GM12878 (cell line): ENCODE results near the gene IFNA2. TPM values are rescaled to one million over a fixed set of nuclear protein-coding genes. Genes with fewer than 3 reads are reported as not detected.

Source experiments
- BACH1 ChIP-seq: fragments of 450-650 bp; IDR thresholded peaks from 2 replicates; pipeline ENCODE4 v1.6.1; 2017; ENCODE audit warnings: mild to moderate bottlenecking, borderline replicate concordance
- CHD2 ChIP-seq: IDR thresholded peaks from 2 replicates; pipeline ENCODE4 v1.6.1; 2011; ENCODE audit warnings: low read depth, low read length, improper control_type of control experiment, borderline replicate concordance
- CREB1 ChIP-seq: IDR thresholded peaks from 2 replicates; pipeline ENCODE4 v1.6.1; 2012; ENCODE audit warnings: low read depth, mild to moderate bottlenecking, inconsistent platforms
- IKZF2 ChIP-seq, 2 experiments: fragments of 450-650 bp; IDR thresholded peaks; 2 replicates each; pipeline ENCODE4 v1.6.1; 2017; ENCODE audit warnings: mild to moderate bottlenecking in 2 of 2, moderate library complexity in 2 of 2
- MEF2B ChIP-seq: fragments of 450-650 bp; IDR thresholded peaks from 2 replicates; pipeline ENCODE4 v1.6.1; 2018; ENCODE audit warnings: mild to moderate bottlenecking, moderate library complexity; ENCODE audit not compliant: partially characterized antibody, poor library complexity, severe bottlenecking
- MLLT1 ChIP-seq: fragments of 450-650 bp; IDR thresholded peaks from 2 replicates; pipeline ENCODE4 v1.6.1; 2016; ENCODE audit warnings: mild to moderate bottlenecking
- MYC ChIP-seq: IDR thresholded peaks from 2 replicates; pipeline ENCODE4 v1.6.1; 2011; ENCODE audit warnings: mild to moderate bottlenecking, low read length, moderate library complexity, inconsistent platforms; ENCODE audit not compliant: insufficient read depth, insufficient replicate concordance, insufficient read length, severe bottlenecking
- NFXL1 ChIP-seq: fragments of 450-650 bp; IDR thresholded peaks from 2 replicates; pipeline ENCODE4 v1.6.1; 2017; ENCODE audit warnings: antibody characterized with exemption, mild to moderate bottlenecking, borderline replicate concordance
- NKRF ChIP-seq: fragments of 450-650 bp; conservative IDR thresholded peaks from 2 replicates; pipeline ENCODE4 v1.6.1; 2017; ENCODE audit warnings: mild to moderate bottlenecking, moderate library complexity
- POLR2AphosphoS5 ChIP-seq: IDR thresholded peaks from 2 replicates; pipeline ENCODE4 v1.6.1; 2011; ENCODE audit warnings: mild to moderate bottlenecking, low read length, inconsistent platforms
- POU2F2 ChIP-seq: IDR thresholded peaks from 3 replicates; pipeline ENCODE4 v1.6.1; 2011; ENCODE audit warnings: low read depth, mild to moderate bottlenecking, low read length, borderline replicate concordance
- RB1 ChIP-seq: fragments of 450-650 bp; formaldehyde crosslinking; IDR thresholded peaks from 2 replicates; pipeline ENCODE4 v1.6.1; 2017; ENCODE audit warnings: mild to moderate bottlenecking, borderline replicate concordance
- TAF1 ChIP-seq: IDR thresholded peaks from 2 replicates; pipeline ENCODE4 v1.6.1; 2011; ENCODE audit warnings: mild to moderate bottlenecking, low read depth, low read length, borderline replicate concordance
- ZBTB4 ChIP-seq: fragments of 450-650 bp; formaldehyde crosslinking; IDR thresholded peaks from 2 replicates; pipeline ENCODE4 v1.4.0; 2022; ENCODE audit warnings: mild to moderate bottlenecking, moderate library complexity
- ZNF687 ChIP-seq: fragments of 450-650 bp; IDR thresholded peaks from 2 replicates; pipeline ENCODE4 v1.6.1; 2017; ENCODE audit warnings: mild to moderate bottlenecking, moderate library complexity
- ZZZ3 ChIP-seq: IDR thresholded peaks from 2 replicates; pipeline ENCODE4 v1.6.1; 2011; ENCODE audit warnings: low read depth; ENCODE audit not compliant: control insufficient read depth, insufficient read length
- polyA plus RNA-seq, 11 experiments: library from polyadenylated mRNA; depleted of rRNA in 4 of 11; unstranded in 6 of 11; stranded (reverse) in 5 of 11; fragments of >200 nt; fragmentation: Nextera tagmentation in 4 of 11; fragmentation: Illumina TruSeq in 1 of 11; extraction: Ambion mirVana in 4 of 11; extraction: Trizol in 1 of 11; gene quantifications; 1 replicate in 1 of 11; 2 replicates in 10 of 11; pipeline versions ENCODE4 v1.2.1 to v1.2.3, GENCODE V29; 2011 to 2016; ENCODE audit warnings: inconsistent platforms in 2 of 11, missing spikeins in 2 of 11, low read depth in 1 of 11
- total RNA-seq, 4 experiments: library from RNA; depleted of rRNA in 3 of 4; stranded (reverse); fragments of >200 nt in 3 of 4; fragmentation: Illumina TruSeq in 1 of 4; extraction: Trizol in 1 of 4; gene quantifications; 2 replicates each; pipeline versions ENCODE4 v1.2.1 to v1.2.3, GENCODE V29; 2013 to 2021

IFNA2 gene
- total and polyA plus RNA-seq, 10 of the 15 experiments (the other 5 are each of a cell fraction or from before 2014, with no cell fraction given), result 0.26 to 2.8 (median 0.66) TPM; not detected in 2

GRCh38 chr9:21334701-21335632 is 50.2 kb downstream of the IFNA2 start, which contains the start of gene KLHL9 (continued):
- peak; percentile 90 for TF ChIP-seq NKRF
- TF ChIP-seq CHD2, result peak; percentile 70
- TF ChIP-seq ZNF687, result peak; percentile 92
- TF ChIP-seq CREB1, result no peak
- TF ChIP-seq TAF1, result peak; percentile 62; the same call in 1 of the 2 replicates
- TF ChIP-seq ZBTB4 (CRISPR knock-in tag), result no peak
- TF ChIP-seq MLLT1, result 0 out of 2 replicates have a peak, but pooled peaks have one; percentile 40
- TF ChIP-seq BACH1, result peak; percentile 67; the same call in 1 of the 2 replicates
- peak; percentile 78 to 83; a peak in 3 of 4 replicates for TF ChIP-seq IKZF2 (IDR thresholded peaks at IDR 0.05)
- peak; percentile 87 for TF ChIP-seq POLR2AphosphoS5
- TF ChIP-seq MYC, result peak; percentile 50
- no peak for TF ChIP-seq ZZZ3
- TF ChIP-seq MEF2B, result peak; percentile 28
- 0 out of 3 replicates have a peak, but pooled peaks have one; percentile 45 for TF ChIP-seq POU2F2
- TF ChIP-seq NFXL1, result no peak
- TF ChIP-seq RB1, result peak; percentile 32; the same call in 1 of the 2 replicates
